IMR-90 (cell line): Measurements from ENCODE around the gene GPR157. TPM values are rescaled to one million over a fixed set of nuclear protein-coding genes. Genes with fewer than 3 reads are reported as not detected.

Experiments used
- ATAC-seq: fragments of 200-7000 bp; cut with Tn5 transposase; 2 replicates; pipeline ENCODE4 v1.9.1; 2020; ENCODE audit warnings: low read depth, mild to moderate bottlenecking, moderate library complexity
- BruUV-seq: library from RNA; stranded (reverse); fragments of 400-500 nt; replicated peaks from 2 replicates; lab custom pipeline; 2021; lab: Mats Ljungman, UMichigan
- CTCF ChIA-PET: fragments of 300-600 bp; formaldehyde crosslinking; extraction: SDS; loops from one replicate; lab custom pipeline; 2021; ENCODE audit warnings: antibody characterized with exemption; lab: Yijun Ruan, JAX
- POLR2A ChIA-PET: fragments of 300-600 bp; sonication (Branson Sonifier 250); formaldehyde crosslinking; loops from one replicate; lab custom pipeline; 2022; ENCODE audit warnings: antibody characterized with exemption; ENCODE audit not compliant: unreplicated experiment; lab: Charles Lee
- DNase-seq: peaks from one replicate; pipeline ENCODE4 v3.0.0; 2013
- H2AFZ ChIP-seq: replicated peaks from 2 replicates; pipeline ENCODE3; 2013; ENCODE audit warnings: low read length, mild to moderate bottlenecking; ENCODE audit not compliant: poor library complexity
- H2AK5ac ChIP-seq: 2 replicates; pipeline ENCODE4 v1.6.1; 2013; ENCODE audit warnings: low read depth, low read length, inconsistent platforms
- H2AK9ac ChIP-seq: replicated peaks from 2 replicates; pipeline ENCODE3; 2013; ENCODE audit warnings: mild to moderate bottlenecking, low read depth, low read length, moderate library complexity; ENCODE audit not compliant: poor library complexity
- H2BK120ac ChIP-seq: 2 replicates; pipeline ENCODE4 v1.6.1; 2013; ENCODE audit warnings: low read depth, low read length, inconsistent platforms
- H2BK15ac ChIP-seq: 3 replicates; pipeline ENCODE4 v1.6.1; 2013; ENCODE audit warnings: low read depth, low read length, inconsistent platforms
- H2BK20ac ChIP-seq: 2 replicates; pipeline ENCODE4 v1.6.1; 2013; ENCODE audit warnings: low read depth, mild to moderate bottlenecking, inconsistent platforms, low read length, moderate library complexity
- H2BK5ac ChIP-seq: 2 replicates; pipeline ENCODE4 v1.6.1; 2013; ENCODE audit warnings: mild to moderate bottlenecking, low read depth, low read length, inconsistent platforms; ENCODE audit not compliant: poor library complexity, severe bottlenecking
- H3K14ac ChIP-seq: replicated peaks from 2 replicates; pipeline ENCODE4 v1.6.1; 2013; ENCODE audit warnings: low read depth, low read length, inconsistent platforms
- H3K18ac ChIP-seq: 2 replicates; pipeline ENCODE4 v1.6.1; 2013; ENCODE audit warnings: low read depth, low read length, control low read depth
- H3K23ac ChIP-seq: 2 replicates; pipeline ENCODE4 v1.6.1; 2013; ENCODE audit warnings: low read depth, low read length, inconsistent platforms
- H3K27ac ChIP-seq: 2 replicates; pipeline ENCODE4 v1.5.1; 2013; ENCODE audit warnings: mild to moderate bottlenecking, control low read depth, low read length; ENCODE audit not compliant: insufficient read depth
- H3K27me3 ChIP-seq: 2 replicates; pipeline ENCODE4 v1.6.1; 2013; ENCODE audit warnings: low read length; ENCODE audit not compliant: control insufficient read depth, insufficient read depth
- H3K36me3 ChIP-seq: 2 replicates; pipeline ENCODE4 v1.6.1; 2013; ENCODE audit warnings: low read length, mixed read lengths; ENCODE audit not compliant: control insufficient read depth, insufficient read depth
- H3K4ac ChIP-seq: 2 replicates; pipeline ENCODE4 v1.6.1; 2013; ENCODE audit warnings: low read depth, low read length, inconsistent platforms
- H3K4me1 ChIP-seq: 2 replicates; pipeline ENCODE4 v1.6.1; 2013; ENCODE audit warnings: low read length, mixed read lengths; ENCODE audit not compliant: control insufficient read depth, insufficient read depth
- H3K4me2 ChIP-seq: 2 replicates; pipeline ENCODE4 v1.6.1; 2013; ENCODE audit warnings: low read depth, mild to moderate bottlenecking, control low read depth, low read length, moderate library complexity
- H3K4me3 ChIP-seq: 2 replicates; pipeline ENCODE4 v1.5.1; 2013; ENCODE audit warnings: low read depth, mild to moderate bottlenecking, control low read depth, low read length, moderate library complexity; ENCODE audit not compliant: insufficient read depth
- H3K56ac ChIP-seq: 2 replicates; pipeline ENCODE4 v1.6.1; 2013; ENCODE audit warnings: low read length, inconsistent platforms; ENCODE audit not compliant: insufficient read depth; ENCODE audit errors: extremely low read depth
- H3K79me1 ChIP-seq, 2 experiments: 2 replicates each; pipeline ENCODE4 v1.6.1; 2013; ENCODE audit warnings: low read length in 2 of 2, inconsistent platforms in 1 of 2, low read depth in 1 of 2
- H3K9ac ChIP-seq: 2 replicates; pipeline ENCODE4 v1.6.1; 2013; ENCODE audit warnings: low read depth, low read length, control low read depth
- H3K9me1 ChIP-seq: 2 replicates; pipeline ENCODE4 v1.6.1; 2013; ENCODE audit warnings: low read length, inconsistent platforms; ENCODE audit not compliant: insufficient read depth
- H3K9me3 ChIP-seq: 2 replicates; pipeline ENCODE4 v1.6.1; 2013; ENCODE audit warnings: low read length; ENCODE audit not compliant: control insufficient read depth, insufficient read depth
- H4K20me1 ChIP-seq: 2 replicates; pipeline ENCODE4 v1.6.1; 2013; ENCODE audit warnings: low read length, inconsistent platforms; ENCODE audit not compliant: insufficient read depth
- H4K5ac ChIP-seq: 2 replicates; pipeline ENCODE4 v1.6.1; 2013; ENCODE audit warnings: mild to moderate bottlenecking, low read depth, low read length, control low read depth
- H4K8ac ChIP-seq, 2 experiments: 2 replicates each; pipeline ENCODE4 v1.6.1; 2013; ENCODE audit warnings: low read depth in 2 of 2, low read length in 2 of 2, control low read depth in 1 of 2, inconsistent platforms in 1 of 2
- H4K91ac ChIP-seq: 2 replicates; pipeline ENCODE4 v1.6.1; 2013; ENCODE audit warnings: low read depth, low read length, inconsistent platforms; ENCODE audit not compliant: insufficient read depth
- BHLHE40 ChIP-seq: fragments of 150-350 bp; IDR thresholded peaks from 2 replicates; pipeline ENCODE4 v1.6.1; 2016; ENCODE audit warnings: mild to moderate bottlenecking, low read depth, low read length
- CEBPB ChIP-seq: IDR thresholded peaks from 2 replicates; pipeline ENCODE4 v1.6.1; 2012; ENCODE audit warnings: low read depth, low read length, improper control_type of control experiment
- CHD1 ChIP-seq: IDR thresholded peaks from 2 replicates; pipeline ENCODE4 v1.6.1; 2012; ENCODE audit warnings: low read depth, low read length, improper control_type of control experiment
- CTCF ChIP-seq: conservative IDR thresholded peaks from 2 replicates; pipeline ENCODE4 v1.5.1; 2012; ENCODE audit warnings: mild to moderate bottlenecking, low read depth, low read length, improper control_type of control experiment
- MAFK ChIP-seq: IDR thresholded peaks from 2 replicates; pipeline ENCODE4 v1.6.1; 2012; ENCODE audit warnings: low read depth, low read length, improper control_type of control experiment
- MAZ ChIP-seq: IDR thresholded peaks from 2 replicates; pipeline ENCODE4 v1.6.1; 2012; ENCODE audit warnings: low read depth, mild to moderate bottlenecking, low read length, improper control_type of control experiment, moderate library complexity, borderline replicate concordance
- POLR2A ChIP-seq: IDR thresholded peaks from 2 replicates; pipeline ENCODE4 v1.6.1; 2012; ENCODE audit warnings: mild to moderate bottlenecking, low read depth, low read length
- RAD21 ChIP-seq: IDR thresholded peaks from 2 replicates; pipeline ENCODE4 v1.6.1; 2012; ENCODE audit warnings: low read length, improper control_type of control experiment
- RFX5 ChIP-seq: IDR thresholded peaks from 2 replicates; pipeline ENCODE4 v1.8.0; 2012; ENCODE audit warnings: low read depth, mild to moderate bottlenecking, low read length, moderate library complexity
- WGBS, 2 experiments: methylation state at CpG; one replicate each; pipeline versions ENCODE4 v1.1.5 to v1.1.7; 2013; ENCODE audit warnings: missing lambda C conversion rate in 2 of 2; ENCODE audit not compliant: insufficient read length in 1 of 2; ENCODE audit errors: extremely low coverage in 2 of 2; 5-methylcytosine and 5-hydroxymethylcytosine counted together
- dilution Hi-C: fragments of 300-500 bp; cut with HindIII; formaldehyde crosslinking; loops from one replicate; pipeline ENCODE4 v1.14.3; 2018; ENCODE audit warnings: low sequenced_read_pairs; ENCODE audit not compliant: unreplicated experiment
- in situ Hi-C: fragments of 300-500 bp; cut with MboI; formaldehyde crosslinking; loops from 3 replicates; pipeline ENCODE4 v1.14.3; 2019; ENCODE audit warnings: low sequenced_read_pairs, inconsistent platforms, mixed read lengths
- intact Hi-C: fragments of 100-400 bp; cut with micrococcal nuclease; formaldehyde crosslinking; loops from 2 replicates; pipeline ENCODE4 v1.10.0; 2022
- polyA plus RNA-seq, 3 experiments: library from polyadenylated mRNA; depleted of rRNA; stranded (reverse); fragments of >200 nt; gene quantifications; 2 replicates each; pipeline ENCODE4 v1.2.3, GENCODE V29; 2012; ENCODE audit warnings: low replicate concordance in 1 of 3
- total RNA-seq: library from RNA; depleted of rRNA; stranded (reverse); fragments of >200 nt; gene quantifications from 2 replicates; pipeline ENCODE4 v1.2.3, GENCODE V29; 2012
- TF ChIP-seq, protein P1 (sequence below): fragments of 150-350 bp; IDR thresholded peaks from 2 replicates; pipeline ENCODE4 v1.6.1; 2016; ENCODE audit warnings: low read depth, mild to moderate bottlenecking, low read length, moderate library complexity, borderline replicate concordance

Gene GPR157
- total and polyA plus RNA-seq, 2 of the 4 experiments (the other 2 are of a cell fraction) = 1.8 to 2.7 TPM

- Histone ChIP-seq H3K14ac (no peak overlapping the region; the same call in 1 of the 2 replicates), H2BK20ac (peak overlapping the region; percentile 71; the same call in 1 of the 2 replicates), H3K4me3 (no peak overlapping the region), H2BK15ac (no peak overlapping the region), H2BK5ac (peak overlapping the region; percentile 39), H3K23ac (peak overlapping the region; percentile 59; the same call in 1 of the 2 replicates), H3K56ac (no peak overlapping the region; the same call in 1 of the 2 replicates), H3K9ac (no peak overlapping the region), H3K27me3 (no peaks in the 10 kb centered on the region), H3K4ac (peak overlapping the region; percentile 33; the same call in 1 of the 2 replicates), H3K79me1 (peaks cover 20 to 90% of the 10 kb centered on the region in 2 experiments), H3K36me3 (peaks cover 10% of the 10 kb centered on the region; the same call in 1 of the 2 replicates), H2AK9ac (peak overlapping the region; percentile 48), H2AK5ac (peak overlapping the region; percentile 69), H2AFZ (no peak overlapping the region), H3K18ac (0 out of 2 replicates have a peak overlapping the region, but pooled peaks have one; percentile 24), H2BK120ac (peak overlapping the region; percentile 37), H3K27ac (peak overlapping the region; percentile 13), H4K8ac (no peak overlapping the region), H4K5ac (peak overlapping the region; percentile 7; the same call in 1 of the 2 replicates), H3K9me3 (no peaks in the 10 kb centered on the region), H3K4me2 (no peak overlapping the region), H4K20me1 (peaks cover 92% of the 10 kb centered on the region), H3K4me1 (peaks cover 31% of the 10 kb centered on the region), H3K9me1 (peaks cover 37% of the 10 kb centered on the region), H4K91ac (peak overlapping the region; percentile 8)
- TF ChIP-seq RAD21 (no peak), MAFK (no peak), RFX5 (no peak), CHD1 (no peak), CTCF (no peak), CEBPB (no peak), BHLHE40 (no peak), POLR2A (no peak), MAZ (no peak)
- TF ChIP-seq, protein P1, sequence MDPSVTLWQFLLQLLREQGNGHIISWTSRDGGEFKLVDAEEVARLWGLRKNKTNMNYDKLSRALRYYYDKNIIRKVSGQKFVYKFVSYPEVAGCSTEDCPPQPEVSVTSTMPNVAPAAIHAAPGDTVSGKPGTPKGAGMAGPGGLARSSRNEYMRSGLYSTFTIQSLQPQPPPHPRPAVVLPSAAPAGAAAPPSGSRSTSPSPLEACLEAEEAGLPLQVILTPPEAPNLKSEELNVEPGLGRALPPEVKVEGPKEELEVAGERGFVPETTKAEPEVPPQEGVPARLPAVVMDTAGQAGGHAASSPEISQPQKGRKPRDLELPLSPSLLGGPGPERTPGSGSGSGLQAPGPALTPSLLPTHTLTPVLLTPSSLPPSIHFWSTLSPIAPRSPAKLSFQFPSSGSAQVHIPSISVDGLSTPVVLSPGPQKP = no peak
- no peak for ATAC-seq
- BruUV-seq = no TSS peak
- DNase-seq = no peak
- POLR2A ChIA-PET = no interaction called here
- dilution Hi-C loops (no loop called here), in situ Hi-C loops (no loop called here), intact Hi-C loops (no loop called here)
- 91% methylated on average over 5 of the region's 7 CpGs; no CpG with 5 or more reads in 1 of the 2 experiments for WGBS, 2 experiments
- CTCF ChIA-PET = interaction anchor here (0.6 to 0.7 kb wide), 2 partner anchors 16 to 162 kb away, joined by 3 to 5 read pairs; no protein-coding TSS in a partner anchor
Observed at GRCh38 chr1:9164919-9165318, 36.0 kb upstream of the GPR157 start.
